Neutrophil (primary cell): ENCODE data around the gene ANKRD52.

Source experiments
- H3K27ac ChIP-seq: fragments of 200-600 bp; sonication (generic); 2 replicates; pipeline ENCODE4 v1.5.1; 2016; ENCODE audit warnings: mild to moderate bottlenecking, moderate library complexity
- H3K27me3 ChIP-seq: fragments of 200-600 bp; sonication (generic); 2 replicates; pipeline ENCODE4 v1.6.0; 2016; ENCODE audit warnings: mild to moderate bottlenecking
- H3K36me3 ChIP-seq: fragments of 200-600 bp; sonication (generic); 2 replicates; pipeline ENCODE4 v1.5.1; 2017
- H3K4me1 ChIP-seq, 2 experiments: fragments of 200-600 bp in 1 of 2; sonication (generic) in 1 of 2; 1 replicate in 1 of 2; 2 replicates in 1 of 2; pipeline versions ENCODE4 v1.5.1 to v1.6.1; 2013 to 2016; ENCODE audit warnings: low read depth in 1 of 2, low read length in 1 of 2, mild to moderate bottlenecking in 1 of 2, moderate library complexity in 1 of 2; ENCODE audit not compliant: control insufficient read depth in 1 of 2, insufficient read depth in 1 of 2
- H3K4me3 ChIP-seq, 2 experiments: fragments of 200-600 bp in 1 of 2; sonication (generic) in 1 of 2; 1 replicate in 1 of 2; 2 replicates in 1 of 2; pipeline ENCODE4 v1.5.1; 2013 to 2016; ENCODE audit warnings: low read depth in 1 of 2, low read length in 1 of 2, mild to moderate bottlenecking in 1 of 2, moderate library complexity in 1 of 2
- H3K9me3 ChIP-seq: fragments of 200-600 bp; sonication (generic); 2 replicates; pipeline ENCODE4 v1.5.1; 2016
- CTCF ChIP-seq: fragments of 200-600 bp; sonication (generic); IDR thresholded peaks from 2 replicates; pipeline ENCODE4 v1.5.1; 2016; ENCODE audit warnings: antibody characterized with exemption

ANKRD52 gene

GRCh38 chr12:56212361-56212760 is 45.8 kb downstream of the ANKRD52 start:
- Histone ChIP-seq H3K27ac (no peak overlapping the region), H3K36me3 (peaks cover 99% of the 10 kb centered on the region), H3K4me3 (no peak overlapping the region), H3K9me3 (no peaks in the 10 kb centered on the region), H3K4me1 (no peaks in the 10 kb centered on the region), H3K27me3 (no peaks in the 10 kb centered on the region)
- TF ChIP-seq CTCF: no peak

DNA sequence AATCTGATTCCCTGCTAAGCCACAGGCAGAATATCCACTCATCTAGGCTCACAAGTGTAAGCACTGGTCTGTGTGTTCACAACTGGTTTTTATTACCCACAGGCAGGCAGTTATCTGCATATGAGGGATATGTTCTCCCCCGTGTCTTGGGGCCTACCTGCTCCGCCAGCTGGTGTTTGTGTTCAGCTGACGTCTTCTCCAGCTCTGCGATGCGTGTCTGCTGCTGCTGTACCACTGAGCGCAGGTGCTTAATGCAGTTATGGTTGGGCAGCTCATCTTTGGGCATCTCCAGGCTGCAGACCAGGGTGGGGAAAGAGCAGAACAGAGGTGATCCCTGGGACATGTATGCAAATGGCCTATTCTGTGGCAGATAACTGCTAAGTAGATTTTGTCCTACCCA is 50.2 kb downstream of the ANKRD52 start:
- H3K4me1 ChIP-seq: no peaks in the 10 kb centered on the region
- peaks cover 91% of the 10 kb centered on the region for H3K36me3 ChIP-seq
- no peak for TF ChIP-seq CTCF
- no peak overlapping the region for H3K27ac ChIP-seq
- no peaks in the 10 kb centered on the region for H3K27me3 ChIP-seq
- no peaks in the 10 kb centered on the region for H3K9me3 ChIP-seq
- H3K4me3 ChIP-seq: no peak overlapping the region

DNA sequence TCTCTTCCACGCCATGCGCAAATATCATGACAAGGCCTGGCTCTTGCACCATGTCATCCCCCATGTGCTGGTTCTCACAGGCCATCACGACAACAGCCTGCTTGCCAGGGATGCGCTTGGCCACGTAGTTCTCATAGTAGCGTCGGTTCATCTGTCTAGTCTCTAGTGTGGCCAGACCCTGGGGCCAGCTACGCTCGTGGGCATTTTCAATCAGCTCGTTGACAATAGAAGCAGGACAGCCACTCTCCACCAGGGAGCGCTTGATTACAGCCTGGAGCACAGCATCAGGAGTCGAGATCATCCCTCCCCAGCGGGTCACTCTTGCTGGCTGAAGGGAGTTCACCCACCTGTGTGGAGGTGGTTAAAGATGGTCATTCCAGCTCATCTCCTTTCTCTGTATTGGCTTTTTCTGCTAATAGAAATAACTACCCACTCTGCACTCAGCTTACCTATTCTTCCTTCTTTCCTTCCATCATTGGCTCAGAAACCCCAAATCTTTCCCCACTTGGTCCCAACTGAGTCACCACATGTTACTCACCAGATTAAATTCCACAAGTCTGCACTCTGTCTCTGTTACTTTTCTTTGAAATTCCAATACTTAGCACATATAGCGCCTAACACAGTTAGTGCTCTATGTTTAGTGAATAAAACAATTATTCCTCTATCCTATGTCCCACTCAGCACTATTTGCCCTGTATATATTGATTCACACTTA is 51.6 kb downstream of the ANKRD52 start:
- H3K27ac ChIP-seq: no peak overlapping the region
- TF ChIP-seq CTCF: no peak
- peaks cover 77% of the 10 kb centered on the region for H3K36me3 ChIP-seq

DNA sequence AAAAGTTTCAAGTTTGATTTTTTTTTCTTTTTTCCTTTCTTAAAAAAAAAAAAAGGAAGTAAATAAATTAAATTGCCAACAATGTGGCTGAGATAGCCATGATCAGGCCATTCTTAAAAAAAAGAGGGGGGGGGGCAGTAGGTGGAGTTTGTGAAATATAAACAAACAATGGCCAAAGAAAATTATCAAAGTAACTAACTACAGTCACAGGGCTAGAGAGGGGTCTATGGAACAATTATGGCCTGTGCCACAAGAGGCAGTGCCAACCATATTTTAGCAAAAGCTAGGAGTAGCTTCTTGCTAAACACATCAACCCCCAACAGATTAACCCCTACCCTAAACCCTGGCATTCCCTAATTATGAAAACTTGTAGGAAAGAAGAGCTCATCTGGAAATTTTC is 52.7 kb downstream of the ANKRD52 start:
- no peak for TF ChIP-seq CTCF
- Histone ChIP-seq H3K4me3 (no peak overlapping the region), H3K9me3 (no peaks in the 10 kb centered on the region), H3K27me3 (no peaks in the 10 kb centered on the region), H3K4me1 (no peaks in the 10 kb centered on the region), H3K36me3 (peaks cover 65% of the 10 kb centered on the region), H3K27ac (no peak overlapping the region)

More for the DNA sequence above, 51.6 kb downstream of the ANKRD52 start:
- no peaks in the 10 kb centered on the region for H3K27me3 ChIP-seq
- no peaks in the 10 kb centered on the region for H3K4me1 ChIP-seq
- no peaks in the 10 kb centered on the region for H3K9me3 ChIP-seq
- H3K4me3 ChIP-seq: no peak overlapping the region

GRCh38 chr12:56204275-56204674 is 53.9 kb downstream of the ANKRD52 start:
- Histone ChIP-seq H3K27me3 (no peaks in the 10 kb centered on the region), H3K36me3 (peaks cover 54% of the 10 kb centered on the region)

More at GRCh38 chr12:56204275-56204674, 53.9 kb downstream of the ANKRD52 start:
- Histone ChIP-seq H3K27ac (no peak overlapping the region), H3K9me3 (no peaks in the 10 kb centered on the region), H3K4me1 (no peaks in the 10 kb centered on the region), H3K4me3 (no peak overlapping the region)
- no peak for TF ChIP-seq CTCF
